Putamen (tissue), 1 donor: Measurements from ENCODE around the gene SLC13A2.
A peak's percentile ranks its signal among the peaks of the same experiment; 100 is the strongest.

Experiments used
- DNase-seq: peaks from one replicate; pipeline ENCODE4 v3.0.0-alpha.2; 2016; ENCODE audit warnings: low spot score

The SLC13A2 gene

DNA sequence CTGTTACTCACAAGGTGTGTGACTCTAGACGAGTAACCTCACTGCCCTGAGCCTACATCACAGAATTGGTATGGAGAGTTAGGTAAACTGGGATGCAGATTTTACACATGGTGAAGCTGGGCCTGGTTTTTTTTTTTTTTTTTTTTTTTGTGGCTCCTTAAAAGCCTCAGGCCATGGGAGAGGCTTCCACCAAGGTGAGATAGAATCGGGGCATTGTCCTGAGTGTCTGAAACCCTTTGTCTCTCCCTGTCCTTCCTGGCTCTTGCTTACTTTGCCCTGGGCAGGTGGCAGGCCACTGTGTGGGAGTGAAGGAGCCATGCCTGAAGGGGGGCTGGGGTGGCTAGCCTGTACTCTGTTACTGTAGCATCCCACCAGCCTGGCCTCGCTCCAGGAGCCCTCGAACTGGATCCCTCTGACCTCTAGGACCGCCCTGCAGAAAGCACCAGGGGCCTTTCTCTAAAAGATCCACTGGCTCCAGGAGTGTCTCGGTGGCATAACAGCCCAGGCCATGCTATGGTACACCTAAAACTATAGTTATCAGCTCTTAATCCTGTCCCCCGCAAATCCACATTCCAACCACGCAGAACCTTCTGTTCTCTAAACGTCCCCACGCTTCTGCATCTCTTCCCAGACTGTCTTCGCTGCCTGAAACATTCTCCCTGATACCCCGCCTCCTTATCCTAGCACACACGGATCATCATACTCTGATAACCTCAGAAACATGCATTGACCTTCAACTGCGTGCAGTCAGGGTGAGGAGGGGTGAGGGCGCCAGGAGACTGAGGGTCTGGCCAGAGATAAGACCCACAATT is 1.7 kb upstream of the SLC13A2 start:
- peak; percentile 16 for DNase-seq

DNA sequence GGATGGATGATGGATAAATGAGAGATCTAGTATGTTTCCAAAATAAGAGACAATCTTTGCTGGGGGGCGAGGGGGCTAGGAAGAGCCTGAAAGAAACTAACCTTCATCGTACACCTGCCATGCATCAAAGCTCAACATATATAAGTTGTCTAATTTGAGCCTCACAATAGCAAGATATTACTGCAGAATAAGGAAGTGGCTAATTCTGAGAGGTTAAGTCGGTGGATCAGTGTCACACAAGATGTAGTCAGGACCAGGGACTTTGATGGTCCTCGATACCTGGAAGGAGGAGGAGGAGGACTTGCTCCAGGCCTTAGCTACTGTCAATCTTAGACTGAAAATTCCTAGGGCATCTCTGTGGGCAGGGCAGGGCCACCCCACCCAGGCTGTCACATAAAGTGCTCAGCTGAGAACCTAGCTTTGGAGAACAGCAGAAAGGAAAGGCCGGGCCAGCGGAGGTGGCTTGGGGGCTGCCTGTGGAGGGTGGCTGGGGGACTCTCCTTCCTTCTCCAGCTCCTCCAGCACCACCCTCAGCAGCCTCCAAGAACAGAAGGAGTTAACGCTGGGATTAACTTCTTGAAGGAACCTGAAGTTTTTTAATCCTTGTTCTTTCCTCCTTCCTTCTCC is 460 bp upstream of the SLC13A2 start:
- DNase-seq = no peak

DNA sequence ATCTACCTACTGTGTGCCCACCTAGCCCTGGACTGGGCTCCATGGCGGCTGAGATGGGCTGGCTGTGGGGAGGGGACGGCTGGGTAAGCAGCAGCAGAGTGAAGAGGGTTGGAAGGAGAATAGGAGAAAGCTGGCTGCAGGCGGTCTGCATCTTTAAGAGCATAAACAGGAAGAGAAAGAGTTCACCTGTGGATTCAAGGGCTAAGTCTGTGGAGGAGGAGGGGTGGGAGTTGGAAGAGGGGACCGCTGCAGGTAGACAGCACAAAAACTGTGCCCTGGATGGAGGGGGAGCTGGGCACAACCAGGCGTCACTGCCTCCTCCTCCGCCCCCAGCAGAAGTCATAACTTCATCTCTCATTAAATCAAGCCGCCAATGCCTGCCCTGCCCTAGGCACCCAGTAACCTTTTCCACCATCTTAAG is 677 bp downstream of the SLC13A2 start:
- no peak for DNase-seq

DNA sequence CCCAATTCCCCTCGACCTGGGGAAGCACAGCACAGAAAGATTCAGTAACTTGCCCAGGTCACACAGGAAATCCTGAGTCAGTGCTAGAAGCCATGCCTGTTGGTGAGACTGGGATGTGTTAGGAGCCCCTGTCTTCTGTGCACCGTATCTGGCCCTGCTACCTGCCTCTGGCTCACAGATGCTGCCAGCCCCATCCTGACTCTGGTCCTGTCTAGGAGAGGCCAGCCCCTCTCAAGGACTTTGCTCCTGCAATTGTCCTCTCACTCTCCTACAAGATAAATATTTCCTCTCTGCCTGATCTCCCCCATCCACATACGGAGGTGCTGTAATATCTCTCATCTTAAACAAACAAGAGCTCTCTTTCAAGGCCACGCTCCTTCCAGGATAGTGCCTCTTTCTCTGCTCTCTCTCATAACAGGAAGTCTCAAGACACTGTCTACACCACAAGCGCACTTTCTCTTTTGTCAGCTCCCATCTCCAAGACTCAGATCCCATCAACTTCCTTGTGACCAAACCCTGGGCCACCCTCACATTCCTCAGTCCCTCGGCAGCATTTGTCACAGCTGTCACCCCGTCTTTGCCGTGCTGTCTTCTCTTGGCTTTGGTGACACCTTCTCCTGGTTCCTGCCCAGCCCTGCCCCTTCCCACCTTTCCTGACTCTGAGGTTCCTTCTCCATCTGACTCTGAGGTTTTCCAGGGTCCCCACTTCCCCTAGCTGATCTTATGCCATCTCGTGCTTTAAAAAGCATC is 1.9 kb downstream of the SLC13A2 start:
- DNase-seq = no peak

DNA sequence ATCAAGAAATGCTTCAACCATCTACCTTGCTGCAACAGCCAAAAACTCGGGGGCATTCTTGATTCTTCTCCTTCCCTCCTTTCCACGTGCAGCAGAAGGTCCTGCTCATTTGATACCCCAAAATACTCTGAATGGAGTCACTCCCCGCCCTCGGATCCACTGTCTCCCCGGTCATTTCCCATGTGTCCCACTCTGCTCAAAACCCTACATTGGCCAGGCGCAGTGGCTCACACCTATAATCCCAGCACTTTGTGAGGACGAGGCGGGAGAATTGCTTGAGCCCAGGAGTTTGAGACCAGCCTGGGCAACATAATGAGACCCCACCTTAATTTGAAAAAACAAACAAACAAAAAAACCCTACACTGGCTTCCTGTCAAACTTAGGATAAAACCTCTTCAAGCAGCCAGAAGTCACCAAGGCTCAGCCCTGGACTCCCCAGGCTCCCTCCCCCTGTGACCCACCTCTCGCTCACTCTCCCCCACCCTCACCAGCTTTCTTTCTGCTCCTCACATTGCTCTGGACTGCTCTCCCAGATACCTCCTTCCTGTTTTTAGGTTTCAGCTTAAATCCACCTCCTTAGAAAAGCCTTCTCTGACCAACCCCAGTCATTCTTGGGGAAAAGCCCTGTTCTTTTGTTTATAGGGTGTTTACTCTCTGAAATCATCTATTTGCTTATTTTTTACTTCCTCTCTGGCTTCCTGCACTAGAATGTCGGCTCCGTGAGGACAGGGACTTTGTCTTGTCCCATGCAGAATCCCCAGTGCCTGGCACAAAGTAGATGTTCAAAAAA is 2.8 kb downstream of the SLC13A2 start:
- DNase-seq = no peak

DNA sequence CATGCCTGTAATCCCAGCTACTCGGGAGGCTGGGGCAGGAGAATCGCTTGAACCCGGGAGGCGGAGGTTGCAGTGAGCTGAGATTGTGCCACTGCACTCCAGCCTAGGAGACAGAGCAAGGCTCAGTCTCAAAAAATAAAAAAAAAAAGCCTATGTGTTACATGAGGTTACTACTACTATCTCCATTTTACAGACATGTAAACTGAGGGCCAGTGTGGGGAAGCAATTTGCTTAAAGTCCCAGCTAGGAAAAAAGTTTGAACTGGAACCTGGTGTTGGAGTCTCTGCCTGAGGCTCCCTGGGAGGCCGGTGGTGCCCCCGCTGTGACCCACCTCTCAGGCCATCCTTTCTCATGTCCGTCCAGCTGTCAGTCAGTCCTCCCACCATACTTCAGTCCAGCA is 4.5 kb downstream of the SLC13A2 start:
- no peak for DNase-seq

DNA sequence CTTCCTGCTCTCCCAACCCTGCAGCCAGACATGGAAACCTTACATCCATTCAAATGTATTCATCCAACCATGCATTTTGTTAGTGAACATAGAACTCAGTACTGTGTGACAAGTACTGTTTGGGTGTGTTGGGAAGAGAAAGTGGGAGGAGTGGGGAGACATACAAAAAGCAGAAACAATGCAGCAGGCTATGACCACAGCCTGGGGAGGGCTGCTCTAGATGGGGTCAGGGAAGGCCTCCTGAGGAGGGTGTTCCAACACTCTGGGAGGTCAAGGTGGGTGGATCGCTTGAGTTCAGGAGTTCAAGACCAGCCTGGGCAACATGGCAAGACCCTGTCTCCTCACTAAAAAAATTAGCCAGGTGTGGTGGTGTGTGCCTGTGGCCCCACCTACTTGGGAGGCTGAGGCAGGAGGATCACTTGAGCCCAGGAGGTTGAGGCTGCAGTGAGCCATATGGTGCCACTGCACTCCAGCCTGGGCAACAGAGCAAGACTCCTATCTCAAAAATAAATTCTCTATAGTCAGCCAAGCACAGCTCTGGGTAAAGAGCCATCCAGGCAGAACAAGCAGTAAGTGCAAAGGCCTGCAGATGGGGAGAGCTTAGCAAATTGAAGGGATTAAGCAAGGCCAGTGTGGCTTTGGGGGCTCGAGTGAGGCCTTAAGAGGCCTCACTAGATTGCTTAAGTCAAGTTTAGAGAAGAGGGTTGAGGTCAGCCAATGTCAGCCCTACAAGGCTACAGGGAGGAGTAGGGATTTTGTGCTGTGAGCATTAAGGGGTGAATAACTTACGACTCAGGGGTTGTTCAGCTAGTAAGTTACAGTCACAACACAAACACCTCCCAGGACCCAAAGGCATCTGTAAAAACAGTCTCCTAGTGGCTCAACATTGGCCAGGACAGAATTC is 5.5 kb downstream of the SLC13A2 start:
- no peak for DNase-seq

DNA sequence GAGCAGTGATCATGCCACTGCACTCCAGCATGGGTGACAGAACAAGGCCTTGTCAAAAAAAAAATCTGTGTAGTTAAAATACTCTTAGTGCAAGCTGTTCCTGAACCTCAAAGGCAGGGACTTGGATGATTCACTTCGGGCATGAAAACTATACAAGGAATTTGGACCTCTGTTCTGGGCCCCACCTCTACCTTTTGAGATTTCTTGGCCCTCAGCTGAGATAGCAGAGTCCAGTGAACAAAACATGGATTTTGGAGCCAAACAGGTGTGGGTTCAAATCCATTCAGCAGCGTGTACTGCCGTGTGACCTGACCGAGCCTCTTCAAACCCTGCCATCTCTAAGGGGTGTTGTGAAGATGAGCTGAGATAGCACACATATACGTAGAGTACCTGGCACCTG is 6.8 kb downstream of the SLC13A2 start:
- DNase-seq = no peak

DNA sequence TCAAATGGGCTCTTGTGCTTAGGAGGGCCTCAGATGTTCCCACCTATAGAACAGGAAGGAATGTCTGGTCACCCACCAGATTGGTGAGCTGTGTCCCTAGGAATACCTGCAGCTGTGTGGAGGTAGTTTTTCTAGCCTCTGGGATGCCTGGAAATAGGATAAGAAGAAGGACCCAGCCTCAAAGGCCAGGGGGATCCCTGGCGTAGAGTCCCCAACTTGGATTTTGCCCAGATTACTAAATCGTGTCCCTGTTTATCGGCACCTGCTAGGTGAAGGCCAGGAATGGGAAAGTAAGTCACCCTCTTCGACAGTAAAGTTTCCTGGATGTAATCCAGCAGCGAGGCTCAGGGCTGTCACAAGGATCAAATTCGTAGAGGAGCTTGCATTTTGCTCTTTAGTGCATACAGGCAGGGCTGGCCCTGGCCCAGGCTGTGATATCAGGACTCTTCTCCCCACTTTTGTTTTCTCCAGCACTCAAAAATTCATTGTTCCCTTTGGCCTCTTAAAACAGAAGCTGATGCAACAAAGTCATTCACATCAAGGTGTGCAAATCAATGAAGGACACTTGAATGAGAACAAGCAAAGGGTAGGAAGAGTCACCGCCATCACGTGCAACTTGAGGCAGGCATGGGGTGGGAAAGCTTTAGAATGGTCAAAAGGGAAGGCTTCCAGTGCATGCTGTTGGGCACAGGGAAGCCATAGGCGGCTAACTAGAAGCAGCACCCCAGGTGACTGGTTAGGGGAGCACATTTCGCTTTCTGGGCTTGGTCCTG is 7.5 kb downstream of the SLC13A2 start:
- no peak for DNase-seq

DNA sequence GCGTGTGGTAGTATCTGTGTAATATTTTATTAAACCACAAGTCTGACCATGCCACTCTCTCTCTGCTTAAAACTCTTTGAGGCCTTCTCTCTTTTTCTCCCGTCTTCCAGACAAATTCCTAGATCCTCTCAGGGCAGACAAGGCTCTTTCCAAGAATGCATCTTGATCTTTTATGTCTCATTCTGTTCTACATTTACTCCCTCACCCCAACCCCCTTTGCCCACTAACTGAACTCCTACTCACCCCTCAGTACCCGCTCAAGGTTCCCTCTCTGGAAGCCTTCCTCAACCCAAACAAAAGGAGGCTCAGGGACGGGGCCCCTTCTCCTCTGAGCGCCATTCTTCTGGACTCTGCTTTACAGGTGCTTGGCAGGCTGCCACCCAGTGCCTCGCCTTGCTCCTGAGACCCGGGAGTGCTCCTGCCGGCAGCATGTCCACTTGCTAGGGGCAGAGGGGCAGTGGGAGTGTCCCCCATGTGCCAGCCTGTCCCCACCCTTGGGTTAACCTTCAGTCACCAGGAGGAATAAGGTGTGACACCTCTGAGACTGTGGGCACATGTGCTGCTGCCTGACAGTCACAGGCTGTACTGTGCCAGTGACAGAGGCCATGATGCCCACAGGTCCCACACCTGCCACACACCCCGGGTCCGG is 9.2 kb downstream of the SLC13A2 start:
- DNase-seq = no peak

DNA sequence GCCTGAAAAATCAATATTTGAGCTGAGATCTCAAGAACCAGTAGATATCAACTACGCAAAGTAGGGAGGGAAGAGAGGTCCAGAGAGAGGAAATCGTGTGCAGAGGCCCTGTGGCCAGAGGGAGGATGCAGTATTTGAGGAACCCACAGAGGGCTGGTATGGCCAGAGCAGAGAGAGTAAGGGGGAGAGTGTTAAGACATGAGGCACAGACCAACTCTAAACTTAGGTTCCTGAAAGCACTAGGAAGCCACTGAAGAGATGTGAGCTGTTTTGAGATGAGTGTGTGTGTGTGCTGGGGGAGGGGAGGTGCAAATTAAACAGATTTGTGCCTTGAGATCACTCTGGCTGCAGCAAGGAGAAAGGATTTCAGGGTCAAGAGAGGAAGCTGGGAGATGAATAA is 10.9 kb downstream of the SLC13A2 start:
- no peak for DNase-seq

DNA sequence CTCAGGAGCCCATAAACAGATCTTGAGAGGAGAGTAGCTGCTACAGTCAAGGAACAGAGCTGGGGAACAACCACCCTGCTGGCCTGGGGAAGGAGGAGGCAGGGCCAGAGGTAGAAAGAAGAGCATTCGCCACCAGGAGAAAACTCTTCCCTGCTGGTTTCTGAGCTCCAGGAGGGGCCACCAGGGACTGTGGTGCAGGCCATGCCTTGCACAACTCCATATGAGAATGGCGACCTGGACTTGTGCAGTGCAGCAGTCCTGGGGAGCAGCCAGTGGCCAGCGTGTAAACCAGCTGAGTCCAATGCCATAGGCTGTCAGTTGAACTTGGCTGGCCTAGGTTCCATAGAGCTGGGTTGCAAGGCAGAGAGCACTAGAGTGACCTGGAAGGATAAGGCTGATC is 11.6 kb downstream of the SLC13A2 start:
- no peak for DNase-seq

DNA sequence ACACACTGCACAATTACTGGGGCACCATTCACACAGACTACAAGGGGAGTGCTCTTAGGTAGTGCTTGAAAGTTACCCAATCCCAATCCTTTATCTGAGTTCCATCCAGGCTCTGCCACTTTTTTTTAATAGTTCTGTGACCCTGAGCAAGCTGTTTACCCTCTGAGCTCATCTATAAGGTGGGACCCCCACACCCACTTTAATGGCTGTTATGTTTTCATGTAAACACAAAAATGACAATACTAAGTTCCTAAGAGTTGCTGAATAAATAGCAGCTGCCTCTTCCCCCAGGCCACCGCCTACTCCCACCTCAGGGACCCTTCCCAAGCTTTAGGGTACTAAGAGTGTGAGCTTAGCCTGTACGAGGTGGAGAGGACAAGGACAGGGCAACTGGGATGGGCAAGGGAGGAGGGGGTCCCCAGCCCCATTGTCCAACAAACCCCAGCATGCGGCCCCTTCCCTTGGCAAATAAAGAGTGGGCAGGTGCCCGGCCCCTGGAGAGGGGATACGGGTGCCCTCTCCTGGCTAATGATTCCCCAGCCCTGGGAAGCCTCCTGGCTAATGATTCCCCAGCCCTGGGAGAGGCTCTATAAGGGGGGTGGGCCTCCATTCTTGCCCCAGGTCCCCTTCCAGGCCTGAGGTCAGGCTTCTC is 14.6 kb downstream of the SLC13A2 start:
- DNase-seq = no peak

DNA sequence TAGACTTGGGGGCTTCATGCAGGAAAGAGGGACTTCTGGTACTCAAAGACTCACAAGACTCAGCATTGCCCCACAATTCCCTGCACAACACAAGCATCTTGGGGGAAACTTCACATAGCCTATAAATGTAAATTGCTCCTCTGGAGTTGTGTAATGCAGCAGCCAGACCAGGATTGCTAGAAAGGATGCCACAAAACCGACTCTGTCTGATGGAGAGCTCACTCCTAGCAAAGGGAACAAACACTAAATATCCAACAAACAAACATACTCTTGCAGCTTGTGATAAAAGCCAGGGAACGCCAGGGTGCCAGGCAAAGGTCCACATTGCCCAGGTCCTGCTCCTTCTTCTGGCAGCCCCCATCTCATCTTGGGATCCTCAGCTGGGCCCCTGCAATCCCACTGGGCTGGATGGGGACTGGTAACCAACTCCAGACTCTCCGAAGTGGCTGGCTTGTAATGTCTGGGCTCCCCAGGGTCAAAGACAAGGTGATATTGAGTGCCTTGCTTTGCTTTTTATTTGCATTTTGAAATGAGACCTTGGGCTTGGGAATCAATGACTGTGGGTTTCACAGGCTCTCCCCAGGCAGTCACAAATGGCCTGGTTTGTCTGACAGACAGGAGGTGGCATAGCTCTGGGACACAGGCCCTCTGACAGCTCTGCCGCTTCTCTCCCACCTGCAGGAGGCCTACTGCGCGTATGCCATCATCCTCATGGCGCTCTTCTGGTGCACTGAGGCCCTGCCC is 15.3 kb downstream of the SLC13A2 start:
- DNase-seq = no peak

DNA sequence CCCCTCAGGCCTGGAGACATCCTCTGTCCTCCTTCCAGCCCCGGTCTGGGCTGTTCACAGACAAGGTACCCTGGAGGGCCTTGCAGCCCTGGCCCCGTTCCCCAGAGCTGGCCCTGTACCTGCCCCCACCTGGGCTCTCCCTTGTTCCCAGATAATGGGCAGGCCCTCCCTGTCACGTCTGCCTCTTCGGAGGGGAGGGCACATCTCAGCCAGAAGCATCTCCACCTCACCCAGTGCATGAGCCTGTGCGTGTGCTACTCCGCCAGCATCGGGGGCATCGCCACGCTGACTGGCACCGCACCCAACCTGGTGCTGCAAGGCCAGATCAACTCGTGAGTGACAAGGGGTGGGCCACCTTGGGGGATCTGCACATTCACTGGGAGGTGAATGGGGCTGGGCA is 17.8 kb downstream of the SLC13A2 start:
- DNase-seq = no peak

DNA sequence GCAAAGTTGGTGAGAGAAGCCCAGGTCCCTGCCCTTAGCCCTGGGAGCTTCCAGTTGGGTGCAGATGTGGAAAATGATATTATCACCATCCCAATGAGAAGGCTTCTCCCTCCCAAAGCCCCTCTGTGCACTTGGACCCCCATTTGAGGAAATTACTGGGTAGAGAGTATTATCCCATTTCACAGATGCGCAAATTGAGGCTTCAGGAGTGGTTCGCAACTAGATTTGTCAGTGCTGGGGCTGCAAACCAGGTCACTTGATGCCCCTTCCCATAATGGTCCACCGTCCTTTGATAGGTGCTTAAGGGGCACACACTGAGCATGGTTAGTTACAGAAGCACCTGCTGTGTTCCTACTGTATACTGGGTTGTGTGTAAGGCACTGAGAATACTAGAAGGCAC is 18.4 kb downstream of the SLC13A2 start:
- no peak for DNase-seq

DNA sequence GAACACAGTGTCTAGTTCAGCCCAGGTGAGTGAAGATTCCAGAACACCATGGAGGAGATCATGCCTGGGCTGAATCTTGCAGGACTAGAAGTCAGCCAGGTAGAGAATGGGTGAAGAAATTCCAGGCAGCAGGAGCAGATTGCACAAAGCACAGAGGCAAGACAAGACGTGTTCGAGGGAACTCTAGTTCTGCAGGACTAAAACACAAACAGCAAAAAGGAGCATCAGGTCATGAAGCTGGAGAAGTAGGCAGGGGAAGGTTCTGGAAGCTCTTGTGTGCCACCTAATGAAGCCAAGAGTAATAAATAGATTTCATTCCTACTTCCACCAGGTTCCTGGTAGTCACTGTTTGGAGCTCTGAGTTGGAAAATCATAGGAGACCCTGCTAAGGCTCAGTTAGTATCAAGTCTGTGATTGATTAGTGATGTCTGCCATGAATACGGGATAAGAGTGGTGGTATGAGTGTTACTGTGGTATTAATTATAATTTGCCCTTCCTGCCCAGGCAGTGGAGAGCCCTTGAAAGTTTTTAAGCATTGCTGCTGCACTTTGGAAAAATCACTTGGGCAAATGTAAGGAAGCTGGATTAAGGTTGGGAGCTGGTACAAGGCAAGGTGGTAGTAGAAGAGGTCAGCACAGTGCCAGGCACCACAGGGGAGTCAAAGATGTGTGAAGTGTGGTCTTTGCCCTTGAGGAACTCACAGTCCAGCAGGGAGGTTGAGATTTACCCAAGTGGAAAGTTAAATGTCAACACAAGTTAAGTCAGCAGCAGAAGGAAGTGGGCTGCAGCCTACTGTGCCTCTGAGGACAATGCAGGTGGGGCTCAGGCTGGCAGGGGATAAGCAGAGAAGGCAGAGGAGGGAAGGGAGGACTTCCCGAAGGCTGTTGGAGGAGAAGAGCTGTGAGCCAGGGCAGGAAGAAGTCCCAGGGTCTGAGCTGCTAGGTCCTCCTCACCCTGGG is 19.2 kb downstream of the SLC13A2 start:
- DNase-seq = no peak
